ENCODE results near the gene ACVRL1. TPM values are rescaled to one million over a fixed set of nuclear protein-coding genes. Genes with fewer than 3 reads are reported as not detected.
"Not testable (repeated sequence)": the region's sequence is repeated elsewhere in the genome, so short reads cannot be mapped to it uniquely, and the experiment has no call there.

The ACVRL1 gene
- total RNA-seq, 1 experiment from 2014 or later, result not detected

GRCh38 chr12:51884676-51885229, 22.6 kb upstream of the ACVRL1 start:
- no peak overlapping the region for H3K4me2 ChIP-seq (ENCODE audit: insufficient read depth, insufficient read length, low read length)
- no peak overlapping the region for H2BK5ac ChIP-seq (ENCODE audit: insufficient read length, low read length)
- H3K27me3 ChIP-seq (ENCODE audit: insufficient read depth, low read length), result no peaks in the 10 kb centered on the region
- H2BK12ac ChIP-seq (ENCODE audit: insufficient read length, low read depth, low read length), result no peak overlapping the region
- H3K56ac ChIP-seq (ENCODE audit: insufficient read length, low read depth, low read length), result no peak overlapping the region
- H3K23ac ChIP-seq (ENCODE audit: insufficient read length, low read depth, low read length), result no peak overlapping the region
- peak; percentile 52 for DNase-seq
- H3K4me1 ChIP-seq (ENCODE audit: insufficient read depth, low read length), result peaks cover 2% of the 10 kb centered on the region
- no peak overlapping the region for H3T11ph ChIP-seq (ENCODE audit: low read length)
- H3K79me2 ChIP-seq (ENCODE audit: insufficient read depth, low read length), result no peaks in the 10 kb centered on the region
- H3K27ac Mint-ChIP-seq, result peak overlapping the region in 1 of 3 experiments; percentile 5; a peak in 1 of 7 replicates
- H2AFZ ChIP-seq (ENCODE audit: low read length), result no peak overlapping the region
- H3K9me3 Mint-ChIP-seq, result no peaks in the 10 kb centered on the region
- no peaks in the 10 kb centered on the region for H3K23me2 ChIP-seq (ENCODE audit: insufficient read length, low read depth, low read length, poor library complexity, severe bottlenecking)
- peaks cover 21% of the 10 kb centered on the region for H3K27me3 Mint-ChIP-seq (ENCODE audit: low read depth)
- H3K79me1 ChIP-seq (ENCODE audit: insufficient read depth, low read depth, low read length, poor library complexity, severe bottlenecking), result no peaks in the 10 kb centered on the region
- H3K9ac ChIP-seq (ENCODE audit: extremely low read depth, insufficient read length, low read length), result no peak overlapping the region
- no CpG with 5 or more reads among the region's 11 CpGs for WGBS (ENCODE audit: extremely low coverage, insufficient read length, low lambda C conversion rate)
- H3K36me3 Mint-ChIP-seq (ENCODE audit: insufficient read depth in 1 of 3, low read depth in 3 of 3), result no peaks in the 10 kb centered on the region; a peak in 2 of 7 replicates
- H4K5ac ChIP-seq (ENCODE audit: insufficient read length, low read depth, low read length), result no peak overlapping the region
- H2AK5ac ChIP-seq (ENCODE audit: insufficient read length, low read length), result no peak overlapping the region
- no peak overlapping the region for H2BK15ac ChIP-seq (ENCODE audit: low read depth, low read length)
- H3K27ac ChIP-seq (ENCODE audit: insufficient read length, low read depth, low read length), result no peak overlapping the region
- no peaks in the 10 kb centered on the region for H4K20me1 ChIP-seq (ENCODE audit: control insufficient read depth, insufficient read depth, insufficient read length)
- H2BK20ac ChIP-seq (ENCODE audit: low read depth, low read length, poor library complexity, severe bottlenecking), result no peak overlapping the region
- H3K4ac ChIP-seq (ENCODE audit: low read depth, low read length), result no peak overlapping the region
- H3K4me3 Mint-ChIP-seq, result no peak overlapping the region
- H4K91ac ChIP-seq (ENCODE audit: insufficient read length, low read depth, low read length), result no peak overlapping the region
- TF ChIP-seq, protein P1, sequence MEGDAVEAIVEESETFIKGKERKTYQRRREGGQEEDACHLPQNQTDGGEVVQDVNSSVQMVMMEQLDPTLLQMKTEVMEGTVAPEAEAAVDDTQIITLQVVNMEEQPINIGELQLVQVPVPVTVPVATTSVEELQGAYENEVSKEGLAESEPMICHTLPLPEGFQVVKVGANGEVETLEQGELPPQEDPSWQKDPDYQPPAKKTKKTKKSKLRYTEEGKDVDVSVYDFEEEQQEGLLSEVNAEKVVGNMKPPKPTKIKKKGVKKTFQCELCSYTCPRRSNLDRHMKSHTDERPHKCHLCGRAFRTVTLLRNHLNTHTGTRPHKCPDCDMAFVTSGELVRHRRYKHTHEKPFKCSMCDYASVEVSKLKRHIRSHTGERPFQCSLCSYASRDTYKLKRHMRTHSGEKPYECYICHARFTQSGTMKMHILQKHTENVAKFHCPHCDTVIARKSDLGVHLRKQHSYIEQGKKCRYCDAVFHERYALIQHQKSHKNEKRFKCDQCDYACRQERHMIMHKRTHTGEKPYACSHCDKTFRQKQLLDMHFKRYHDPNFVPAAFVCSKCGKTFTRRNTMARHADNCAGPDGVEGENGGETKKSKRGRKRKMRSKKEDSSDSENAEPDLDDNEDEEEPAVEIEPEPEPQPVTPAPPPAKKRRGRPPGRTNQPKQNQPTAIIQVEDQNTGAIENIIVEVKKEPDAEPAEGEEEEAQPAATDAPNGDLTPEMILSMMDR (conservative IDR thresholded peaks at IDR 0.05), result no peak
- no peaks in the 10 kb centered on the region for H3K9me3 ChIP-seq (ENCODE audit: control insufficient read depth, low read depth, low read length)
- H2BK120ac ChIP-seq (ENCODE audit: low read depth, low read length, poor library complexity, severe bottlenecking), result no peak overlapping the region
- H3K14ac ChIP-seq (ENCODE audit: insufficient read depth, low read length), result no peak overlapping the region
- H3K18ac ChIP-seq (ENCODE audit: insufficient read length, low read depth, low read length), result no peak overlapping the region
- H3K4me1 Mint-ChIP-seq, result peaks cover 17 to 24% of the 10 kb centered on the region in 2 experiments
- no peak overlapping the region for H4K8ac ChIP-seq (replicated peaks; ENCODE audit: insufficient read length, low read depth, low read length)

DNA sequence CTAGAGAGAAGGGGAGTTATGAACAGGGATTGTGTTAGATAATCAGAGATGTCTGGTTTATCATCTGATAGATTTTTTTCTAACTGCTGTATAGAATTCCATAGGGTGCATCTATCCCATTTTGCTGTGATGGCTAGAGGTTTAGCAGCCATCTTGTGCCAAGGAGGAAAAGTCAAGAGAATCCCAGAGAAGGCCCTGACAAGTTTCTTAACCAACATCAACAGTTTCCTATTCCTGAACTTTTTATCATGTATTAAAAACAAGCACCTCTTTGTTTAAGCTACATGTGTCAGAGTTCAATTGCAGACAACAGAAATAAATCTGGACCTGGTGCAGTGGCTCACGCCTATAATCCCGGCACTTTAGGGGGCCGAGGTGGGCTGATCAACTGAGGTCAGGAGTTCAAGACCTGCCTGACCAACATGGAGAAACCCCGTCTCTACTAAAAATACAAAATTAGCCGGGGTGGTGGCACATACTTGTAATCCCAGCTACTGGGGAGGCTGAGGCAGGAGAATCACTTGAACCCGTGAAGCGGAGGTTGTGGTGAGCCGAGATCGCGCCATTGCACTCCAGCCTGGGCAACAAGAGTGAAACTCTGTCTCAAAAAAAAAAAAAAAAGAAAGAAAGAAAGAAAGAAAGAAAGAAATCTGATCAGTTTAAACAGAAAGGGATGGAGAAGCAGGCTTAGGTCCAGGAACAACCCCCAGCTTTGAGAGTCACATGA, 21.8 kb upstream of the ACVRL1 start:
- not testable (repeated sequence) for DNase-seq; H4K8ac ChIP-seq (replicated peaks; ENCODE audit: insufficient read length, low read depth, low read length); H2AFZ ChIP-seq (ENCODE audit: low read length); H3K4me2 ChIP-seq (ENCODE audit: insufficient read depth, insufficient read length, low read length); H3K9ac ChIP-seq (ENCODE audit: extremely low read depth, insufficient read length, low read length); H3K27me3 ChIP-seq (ENCODE audit: insufficient read depth, low read length); H3K56ac ChIP-seq (ENCODE audit: insufficient read length, low read depth, low read length); H3K4me3 Mint-ChIP-seq; H3K4me1 ChIP-seq (ENCODE audit: insufficient read depth, low read length); H3K79me1 ChIP-seq (ENCODE audit: insufficient read depth, low read depth, low read length, poor library complexity, severe bottlenecking); H3K27ac ChIP-seq (ENCODE audit: insufficient read length, low read depth, low read length); H2BK12ac ChIP-seq (ENCODE audit: insufficient read length, low read depth, low read length); H4K91ac ChIP-seq (ENCODE audit: insufficient read length, low read depth, low read length); H3K23ac ChIP-seq (ENCODE audit: insufficient read length, low read depth, low read length); H3K27ac Mint-ChIP-seq; H3K79me2 ChIP-seq (ENCODE audit: insufficient read depth, low read length); H2BK15ac ChIP-seq (ENCODE audit: low read depth, low read length); H3K23me2 ChIP-seq (ENCODE audit: insufficient read length, low read depth, low read length, poor library complexity, severe bottlenecking); H4K20me1 ChIP-seq (ENCODE audit: control insufficient read depth, insufficient read depth, insufficient read length); H3K9me3 Mint-ChIP-seq; H2BK20ac ChIP-seq (ENCODE audit: low read depth, low read length, poor library complexity, severe bottlenecking); H3T11ph ChIP-seq (ENCODE audit: low read length); H3K4ac ChIP-seq (ENCODE audit: low read depth, low read length); H3K36me3 Mint-ChIP-seq (ENCODE audit: insufficient read depth in 1 of 3, low read depth in 3 of 3); H2BK5ac ChIP-seq (ENCODE audit: insufficient read length, low read length); H3K9me3 ChIP-seq (ENCODE audit: control insufficient read depth, low read depth, low read length); H2BK120ac ChIP-seq (ENCODE audit: low read depth, low read length, poor library complexity, severe bottlenecking); H2AK5ac ChIP-seq (ENCODE audit: insufficient read length, low read length); H3K14ac ChIP-seq (ENCODE audit: insufficient read depth, low read length); H3K18ac ChIP-seq (ENCODE audit: insufficient read length, low read depth, low read length); H4K5ac ChIP-seq (ENCODE audit: insufficient read length, low read depth, low read length)
- peaks cover 19 to 30% of the 10 kb centered on the region in 2 experiments for H3K4me1 Mint-ChIP-seq
- peaks cover 21% of the 10 kb centered on the region for H3K27me3 Mint-ChIP-seq (ENCODE audit: low read depth)
- WGBS (ENCODE audit: extremely low coverage, insufficient read length, low lambda C conversion rate), result no CpG with 5 or more reads among the region's 10 CpGs
